Measurements from ENCODE around the gene TIAM1. TPM values are rescaled to one million over a fixed set of nuclear protein-coding genes. Genes with fewer than 3 reads are reported as not detected.

Gene TIAM1
- total RNA-seq, 2 donors from 2014 or later: 54.2 to 68.7 TPM

DNA sequence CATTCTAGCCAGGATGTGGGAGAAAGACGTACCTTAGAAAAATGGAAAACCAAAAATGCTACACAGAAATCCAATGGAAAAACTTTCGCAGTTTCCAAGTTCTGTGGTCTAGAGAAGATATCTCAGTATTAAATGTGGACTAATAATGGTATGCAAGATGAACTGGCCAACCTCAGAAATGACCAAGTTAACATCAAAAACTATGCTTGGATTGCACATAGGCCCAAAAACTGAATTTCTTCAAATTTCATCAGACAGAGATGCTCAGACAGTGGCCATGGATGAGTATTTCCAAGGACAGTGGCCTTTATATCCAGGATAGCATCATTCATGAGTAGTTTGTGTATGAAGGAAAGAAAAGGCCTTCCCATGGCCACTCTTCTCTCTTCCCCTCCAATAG is 132.2 kb downstream of the TIAM1 start:
- no peaks in the 10 kb centered on the region for H3K36me3 Mint-ChIP-seq (ENCODE audit: low read depth)

GRCh38 chr21:31205412-31205811 is 138.6 kb downstream of the TIAM1 start:
- H3K36me3 Mint-ChIP-seq (ENCODE audit: low read depth): no peaks in the 10 kb centered on the region
- DNase-seq: no peak

More for the DNA sequence above, 132.2 kb downstream of the TIAM1 start:
- no peaks in the 10 kb centered on the region for H3K9me3 ChIP-seq (ENCODE audit: control insufficient read depth, low read length, poor library complexity, severe bottlenecking)
- ATAC-seq (no peak), DNase-seq (no peak)
- H3K27me3 Mint-ChIP-seq: no peaks in the 10 kb centered on the region
- H3K27ac Mint-ChIP-seq: no peak overlapping the region
- H3K4me3 Mint-ChIP-seq: no peak overlapping the region
- peaks cover 8% of the 10 kb centered on the region for H3K4me1 Mint-ChIP-seq

DNA sequence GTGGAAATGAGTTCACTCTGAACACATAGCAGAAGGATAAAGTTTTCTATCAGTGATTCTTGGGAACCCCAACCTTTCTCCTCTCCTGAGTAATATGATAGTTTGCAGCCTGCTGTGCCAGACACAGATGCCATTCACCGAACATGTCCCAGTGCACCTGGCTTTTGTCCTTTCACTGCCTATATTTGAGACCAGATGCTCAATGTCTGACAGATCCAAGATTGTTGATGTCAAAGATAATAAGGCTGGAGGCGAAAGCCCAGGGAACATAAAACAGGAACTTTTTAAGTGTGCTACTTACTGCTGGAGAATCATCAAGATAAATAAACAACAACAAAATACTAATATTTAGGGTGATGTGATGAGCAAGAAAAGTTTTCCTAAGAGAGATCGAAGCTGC is 139.3 kb downstream of the TIAM1 start:
- Mint-ChIP-seq H3K4me3 (no peak overlapping the region), H3K4me1 (peaks cover 4% of the 10 kb centered on the region), H3K36me3 (ENCODE audit: low read depth) (no peaks in the 10 kb centered on the region)

More at GRCh38 chr21:31205412-31205811, 138.6 kb downstream of the TIAM1 start:
- H3K27ac Mint-ChIP-seq: no peak overlapping the region
- H3K27me3 Mint-ChIP-seq: no peaks in the 10 kb centered on the region
- H3K9me3 ChIP-seq (ENCODE audit: control insufficient read depth, low read length, poor library complexity, severe bottlenecking): no peaks in the 10 kb centered on the region
- H3K4me1 Mint-ChIP-seq: peaks cover 7% of the 10 kb centered on the region
- no peak for ATAC-seq
- no peak overlapping the region for H3K4me3 Mint-ChIP-seq

GRCh38 chr21:31203431-31204054 is 140.5 kb downstream of the TIAM1 start:
- peaks cover 6% of the 10 kb centered on the region for H3K4me1 Mint-ChIP-seq
- H3K27ac Mint-ChIP-seq: peak overlapping the region; percentile 4
- H3K4me3 Mint-ChIP-seq: no peak overlapping the region
- no peaks in the 10 kb centered on the region for H3K9me3 ChIP-seq (ENCODE audit: control insufficient read depth, low read length, poor library complexity, severe bottlenecking)
- no peaks in the 10 kb centered on the region for H3K27me3 Mint-ChIP-seq
- DNase-seq (no peak), ATAC-seq (no peak)
- no peaks in the 10 kb centered on the region for H3K36me3 Mint-ChIP-seq (ENCODE audit: low read depth)

More for the DNA sequence above, 139.3 kb downstream of the TIAM1 start:
- no peaks in the 10 kb centered on the region for H3K9me3 ChIP-seq (ENCODE audit: control insufficient read depth, low read length, poor library complexity, severe bottlenecking)
- DNase-seq (no peak), ATAC-seq (no peak)
- Mint-ChIP-seq H3K27ac (no peak overlapping the region), H3K27me3 (no peaks in the 10 kb centered on the region)

GRCh38 chr21:31201548-31201947 is 142.5 kb downstream of the TIAM1 start:
- no peak for DNase-seq
- Mint-ChIP-seq H3K4me1 (peaks cover 2% of the 10 kb centered on the region), H3K27ac (no peak overlapping the region), H3K27me3 (no peaks in the 10 kb centered on the region), H3K4me3 (no peak overlapping the region), H3K36me3 (ENCODE audit: low read depth) (no peaks in the 10 kb centered on the region)
- H3K9me3 ChIP-seq (ENCODE audit: control insufficient read depth, low read length, poor library complexity, severe bottlenecking): no peaks in the 10 kb centered on the region
- ATAC-seq: no peak

GRCh38 chr21:31201144-31201543 is 142.9 kb downstream of the TIAM1 start:
- Mint-ChIP-seq H3K4me1 (peaks cover 2% of the 10 kb centered on the region), H3K27ac (no peak overlapping the region), H3K4me3 (no peak overlapping the region), H3K27me3 (no peaks in the 10 kb centered on the region), H3K36me3 (ENCODE audit: low read depth) (no peaks in the 10 kb centered on the region)
- DNase-seq (no peak), ATAC-seq (no peak)
- no peaks in the 10 kb centered on the region for H3K9me3 ChIP-seq (ENCODE audit: control insufficient read depth, low read length, poor library complexity, severe bottlenecking)

GRCh38 chr21:31198575-31198974 is 145.5 kb downstream of the TIAM1 start:
- Mint-ChIP-seq H3K36me3 (ENCODE audit: low read depth) (no peaks in the 10 kb centered on the region), H3K27me3 (no peaks in the 10 kb centered on the region), H3K4me3 (no peak overlapping the region), H3K27ac (no peak overlapping the region), H3K4me1 (peaks cover 13% of the 10 kb centered on the region)
- no peak for DNase-seq
- ATAC-seq: peak; percentile 64
- no peaks in the 10 kb centered on the region for H3K9me3 ChIP-seq (ENCODE audit: control insufficient read depth, low read length, poor library complexity, severe bottlenecking)

DNA sequence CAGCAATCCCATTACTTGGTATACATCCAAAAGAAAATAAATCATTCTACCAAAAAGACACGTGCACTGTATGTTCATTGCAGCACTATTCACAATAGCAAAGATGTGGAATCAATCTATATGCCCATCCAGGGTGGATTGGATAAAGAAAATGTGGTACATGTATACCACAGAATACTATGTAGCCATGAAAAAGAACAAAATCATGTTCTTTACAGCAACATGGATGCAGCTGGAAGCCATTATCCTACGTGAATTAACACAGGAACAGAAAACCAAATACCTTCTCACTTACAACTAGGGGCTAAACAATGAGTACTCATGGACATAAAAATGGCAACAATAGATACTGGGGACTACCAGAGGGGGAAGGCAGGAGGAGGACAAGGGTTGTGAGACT is 147.3 kb downstream of the TIAM1 start:
- Mint-ChIP-seq H3K27me3 (no peaks in the 10 kb centered on the region), H3K27ac (no peak overlapping the region), H3K4me3 (no peak overlapping the region), H3K4me1 (peaks cover 13% of the 10 kb centered on the region), H3K36me3 (ENCODE audit: low read depth) (peaks cover 2% of the 10 kb centered on the region)
- ATAC-seq: no peak
- no peaks in the 10 kb centered on the region for H3K9me3 ChIP-seq (ENCODE audit: control insufficient read depth, low read length, poor library complexity, severe bottlenecking)
- no peak for DNase-seq

DNA sequence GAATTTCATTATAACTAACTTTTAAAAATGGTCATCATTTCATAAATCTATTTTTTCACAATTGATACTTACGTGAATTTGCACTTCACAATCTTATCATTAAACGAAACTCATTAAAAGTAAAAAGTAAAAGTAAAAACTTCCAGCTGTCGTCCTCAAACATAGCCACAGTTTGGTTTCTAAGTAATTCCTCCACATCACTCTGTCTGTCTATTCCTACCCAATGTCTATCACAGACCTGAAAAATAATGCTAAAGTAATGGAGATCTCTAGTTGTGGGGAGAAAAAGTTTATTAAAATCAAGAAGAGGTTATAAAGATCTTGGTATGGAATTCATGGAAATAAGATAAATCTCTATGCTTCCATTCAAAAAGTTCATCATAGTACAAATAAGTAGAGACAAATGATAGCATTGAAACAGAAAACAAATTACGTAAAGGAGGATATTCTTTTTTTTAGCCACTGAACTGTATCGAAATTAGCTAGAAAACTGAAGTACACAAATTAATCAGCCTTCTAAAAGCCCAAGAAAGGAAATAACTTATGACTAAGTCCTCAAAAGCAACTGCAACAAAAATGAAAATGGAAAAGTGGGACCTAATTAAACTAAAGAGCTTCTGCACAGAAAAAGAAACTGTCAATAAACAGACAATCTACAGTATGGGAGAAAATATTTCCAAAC is 148.6 kb downstream of the TIAM1 start:
- H3K9me3 ChIP-seq (ENCODE audit: control insufficient read depth, low read length, poor library complexity, severe bottlenecking): no peaks in the 10 kb centered on the region
- DNase-seq: no peak
- Mint-ChIP-seq H3K4me1 (peaks cover 19% of the 10 kb centered on the region), H3K27me3 (no peaks in the 10 kb centered on the region), H3K4me3 (peak overlapping the region; percentile 84), H3K27ac (peak overlapping the region; percentile 92), H3K36me3 (ENCODE audit: low read depth) (peaks cover 2% of the 10 kb centered on the region)
- ATAC-seq: peak; percentile 8

- Mint-ChIP-seq H3K27me3 (no peaks in the 10 kb centered on the region), H3K36me3 (ENCODE audit: low read depth) (peaks cover 2% of the 10 kb centered on the region), H3K27ac (peak overlapping the region; percentile 92), H3K4me3 (peak overlapping the region; percentile 84), H3K4me1 (peaks cover 23% of the 10 kb centered on the region)
- no peaks in the 10 kb centered on the region for H3K9me3 ChIP-seq (ENCODE audit: control insufficient read depth, low read length, poor library complexity, severe bottlenecking)
- DNase-seq (no peak), ATAC-seq (no peak)
These were observed 149.4 kb downstream of the TIAM1 start for GRCh38 chr21:31194510-31195293.

DNA sequence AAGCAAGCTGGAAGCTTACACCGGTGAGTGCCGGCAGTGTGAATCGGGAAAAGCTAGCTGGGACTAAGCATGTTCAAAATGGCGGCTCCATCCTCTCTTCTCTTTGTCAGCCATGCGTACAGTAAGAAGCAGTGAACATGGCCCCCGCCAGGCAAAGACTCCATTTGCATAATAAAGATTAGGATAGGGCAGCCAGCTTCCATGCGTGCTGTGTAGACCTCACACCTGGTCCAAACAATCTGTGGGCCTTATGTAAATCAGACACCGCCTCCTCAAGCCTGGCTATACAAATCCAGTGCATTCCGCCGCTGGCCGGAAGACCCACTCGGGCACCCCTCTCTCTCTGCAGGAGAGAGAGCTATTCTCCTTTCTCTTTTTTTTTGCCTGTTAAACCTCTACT is 150.3 kb downstream of the TIAM1 start:
- DNase-seq (no peak), ATAC-seq (no peak)
- Mint-ChIP-seq H3K36me3 (ENCODE audit: low read depth) (peaks cover 3% of the 10 kb centered on the region), H3K27ac (peak overlapping the region; percentile 92), H3K4me1 (peaks cover 26% of the 10 kb centered on the region), H3K4me3 (no peak overlapping the region), H3K27me3 (no peaks in the 10 kb centered on the region)
- no peaks in the 10 kb centered on the region for H3K9me3 ChIP-seq (ENCODE audit: control insufficient read depth, low read length, poor library complexity, severe bottlenecking)

GRCh38 chr21:31191553-31191952 is 152.5 kb downstream of the TIAM1 start:
- Mint-ChIP-seq H3K27ac (peak overlapping the region; percentile 94), H3K4me3 (peak overlapping the region; percentile 68), H3K4me1 (peaks cover 44% of the 10 kb centered on the region), H3K27me3 (no peaks in the 10 kb centered on the region), H3K36me3 (ENCODE audit: low read depth) (peaks cover 3% of the 10 kb centered on the region)
- ATAC-seq (no peak), DNase-seq (no peak)
- no peaks in the 10 kb centered on the region for H3K9me3 ChIP-seq (ENCODE audit: control insufficient read depth, low read length, poor library complexity, severe bottlenecking)

DNA sequence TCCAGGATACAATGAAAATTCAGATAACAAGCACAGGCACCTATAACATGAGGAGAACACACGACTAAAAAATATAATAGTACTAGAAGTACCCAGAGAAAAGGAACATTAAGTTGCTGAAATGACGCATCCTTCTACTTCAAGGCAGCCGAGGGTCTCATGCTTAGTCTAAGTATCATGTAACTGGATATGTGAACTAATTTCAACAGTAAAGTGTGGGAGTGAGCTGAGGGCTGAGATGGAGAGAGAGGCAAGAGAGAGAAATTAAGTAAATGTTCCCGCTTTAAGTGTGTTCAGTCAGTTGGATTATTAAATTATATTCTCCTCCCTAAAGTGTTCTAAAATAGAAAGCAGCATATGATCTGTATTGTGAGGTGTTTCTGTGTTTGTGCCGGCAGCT is 153.5 kb downstream of the TIAM1 start:
- H3K9me3 ChIP-seq (ENCODE audit: control insufficient read depth, low read length, poor library complexity, severe bottlenecking): no peaks in the 10 kb centered on the region
- ATAC-seq: no peak
- Mint-ChIP-seq H3K27me3 (no peaks in the 10 kb centered on the region), H3K4me3 (peak overlapping the region; percentile 68), H3K4me1 (peaks cover 45% of the 10 kb centered on the region), H3K36me3 (ENCODE audit: low read depth) (peaks cover 3% of the 10 kb centered on the region), H3K27ac (peak overlapping the region; percentile 94)
- no peak for DNase-seq
